NCI-H345 treated with DMSO at 0.1 percent for 48 hours (cell line): ENCODE measurements around the gene TMEM63A.
"Not testable (repeated sequence)": the region's sequence is repeated elsewhere in the genome, so short reads cannot be mapped to it uniquely, and the experiment has no call there.

Source experiments
- DNase-seq: peaks from one replicate; lab custom pipeline; 2025; ENCODE audit not compliant: unreplicated experiment; lab: John Stamatoyannopoulos, UW

The TMEM63A gene

DNA sequence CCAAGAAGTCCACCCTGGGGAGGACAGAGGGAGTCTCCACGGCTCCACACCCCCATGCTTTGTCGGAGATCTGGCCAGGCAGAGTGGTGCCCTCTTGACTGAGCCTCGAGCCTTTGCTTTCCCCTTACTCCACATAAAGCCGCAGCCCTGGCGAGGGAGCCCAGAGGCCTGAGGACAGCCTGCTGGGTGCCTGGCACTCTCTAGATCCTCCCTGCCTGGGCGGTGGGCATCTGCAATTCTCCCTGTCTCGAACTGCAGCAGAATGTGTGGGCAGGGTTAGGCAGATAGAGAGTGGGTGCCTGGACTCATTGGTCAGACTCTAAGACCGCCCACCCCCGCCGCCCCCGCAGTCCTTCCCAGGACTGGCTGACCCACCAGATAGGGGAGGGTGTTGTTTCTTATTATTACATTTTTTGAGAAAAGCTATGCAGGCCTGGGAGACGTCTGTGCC lies 58.3 kb downstream of the TMEM63A start:
- no peak for DNase-seq

- DNase-seq, result no peak
Observed at GRCh38 chr1:225822655-225823403, 59.4 kb downstream of the TMEM63A start.

DNA sequence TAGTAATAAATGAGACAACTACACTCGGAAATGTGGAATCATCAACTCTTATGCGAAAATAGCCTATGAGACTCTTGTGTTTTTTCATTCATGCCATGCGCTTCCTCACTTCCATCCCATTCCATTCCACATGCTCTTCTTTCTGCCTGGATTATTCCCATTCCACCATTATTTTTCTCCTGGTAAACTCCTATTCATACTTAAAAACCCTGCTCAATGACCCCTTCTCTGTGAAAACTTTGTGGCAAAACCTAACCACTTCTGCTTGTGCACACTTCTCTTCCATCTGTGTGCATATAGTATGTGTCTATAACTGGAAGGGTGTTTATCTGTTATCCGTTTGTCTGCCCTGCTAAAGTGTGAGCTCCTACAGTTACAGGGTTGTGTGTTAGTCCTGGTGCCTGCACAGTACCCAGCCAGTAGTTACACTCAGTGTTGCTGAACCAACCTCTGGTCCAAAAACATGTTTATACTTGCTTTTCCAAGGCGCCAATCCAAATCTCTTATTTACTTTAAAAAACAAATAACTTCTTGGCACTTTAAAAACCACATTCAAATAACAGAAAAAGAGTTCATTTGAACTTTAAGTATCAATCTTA lies 61.6 kb downstream of the TMEM63A start:
- DNase-seq, result no peak

- DNase-seq, result no peak
Observed at GRCh38 chr1:225819346-225820192, 62.6 kb downstream of the TMEM63A start.

DNA sequence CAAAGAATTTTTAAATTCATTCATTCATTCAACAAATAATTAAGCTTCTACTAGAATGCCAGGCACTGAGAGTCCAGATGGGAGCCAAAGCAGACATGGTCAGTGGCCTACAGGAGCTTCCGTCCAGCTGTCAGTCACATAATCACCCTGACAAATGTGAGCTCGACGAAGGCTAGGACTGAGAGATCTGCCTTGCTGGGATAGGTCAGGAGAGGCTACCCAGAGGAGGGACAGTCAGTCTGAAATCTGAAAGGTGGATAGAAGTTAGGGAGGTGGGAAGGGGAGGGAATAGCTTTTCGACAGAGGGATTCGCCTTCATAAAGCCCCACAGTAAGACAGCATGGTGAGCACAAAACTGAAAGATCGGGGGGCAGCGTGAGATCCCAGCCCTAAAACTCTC lies 64.0 kb downstream of the TMEM63A start:
- no peak for DNase-seq

DNA sequence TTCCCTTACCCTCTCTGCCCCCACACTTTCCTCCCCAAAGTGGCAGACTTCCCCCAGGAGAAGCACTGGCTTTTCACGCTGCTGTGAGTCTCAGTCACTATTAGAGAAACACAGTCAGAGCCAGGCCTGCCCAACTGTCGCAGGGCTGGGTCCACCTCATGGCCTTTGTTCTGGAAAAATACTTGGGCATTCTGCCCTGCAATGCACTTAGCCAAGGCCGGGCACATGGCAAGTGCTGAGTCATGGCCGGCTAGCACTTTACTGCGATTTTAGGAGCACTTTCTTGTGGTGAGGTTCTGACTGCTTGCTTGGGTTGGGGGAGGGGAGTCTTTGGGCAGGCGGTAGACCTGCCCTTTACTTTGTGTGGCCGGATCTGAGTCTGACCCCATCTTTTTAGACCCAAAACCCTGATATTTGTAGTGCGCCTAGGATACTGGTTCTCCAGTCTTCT lies 64.5 kb downstream of the TMEM63A start:
- no peak for DNase-seq

DNA sequence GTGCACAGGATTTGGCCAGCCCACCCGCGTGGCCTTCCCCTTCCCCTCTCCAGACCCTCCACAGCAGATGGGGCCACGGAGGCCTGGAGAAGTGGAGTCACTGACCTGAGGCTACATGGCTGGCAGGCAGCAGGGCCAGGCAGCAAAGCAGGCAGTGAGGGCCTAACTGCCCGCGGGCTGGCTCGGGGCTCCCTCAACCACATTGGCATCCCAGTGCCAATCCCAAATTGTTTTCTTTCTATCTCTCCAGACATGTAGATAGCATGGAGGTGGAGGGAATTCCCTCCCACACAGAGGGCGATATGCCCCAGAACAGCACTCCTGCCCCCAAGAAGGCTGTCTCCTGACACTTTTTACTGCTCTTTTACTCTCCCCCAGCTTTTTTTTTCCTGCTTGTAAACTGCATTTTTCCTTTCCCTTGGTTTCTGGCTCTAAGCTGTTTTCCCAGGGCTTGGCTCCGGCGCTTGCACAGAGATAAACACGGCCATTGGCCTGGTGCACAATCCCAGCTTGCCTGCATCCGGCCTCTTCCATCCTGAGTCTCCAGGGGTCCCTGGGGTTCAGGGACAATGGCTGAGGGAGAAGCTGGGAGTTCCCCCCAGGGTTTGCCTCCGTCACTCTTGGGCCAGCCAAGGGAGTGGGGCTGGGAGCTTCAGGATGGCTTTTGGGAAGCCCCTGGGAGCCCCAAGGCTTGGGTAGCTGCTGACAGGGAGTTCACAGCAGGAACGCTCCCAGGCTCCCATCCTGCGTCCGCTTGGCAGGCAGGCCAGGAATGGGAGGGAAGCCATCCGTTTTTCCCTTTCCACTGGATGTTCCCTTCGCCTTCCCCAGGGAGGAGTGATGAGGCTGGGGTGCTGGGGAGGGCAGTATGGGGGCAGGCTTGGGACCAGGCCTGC lies 65.3 kb downstream of the TMEM63A start:
- DNase-seq, result no peak

GRCh38 chr1:225815526-225816178 lies 66.5 kb downstream of the TMEM63A start:
- DNase-seq, result no peak

DNA sequence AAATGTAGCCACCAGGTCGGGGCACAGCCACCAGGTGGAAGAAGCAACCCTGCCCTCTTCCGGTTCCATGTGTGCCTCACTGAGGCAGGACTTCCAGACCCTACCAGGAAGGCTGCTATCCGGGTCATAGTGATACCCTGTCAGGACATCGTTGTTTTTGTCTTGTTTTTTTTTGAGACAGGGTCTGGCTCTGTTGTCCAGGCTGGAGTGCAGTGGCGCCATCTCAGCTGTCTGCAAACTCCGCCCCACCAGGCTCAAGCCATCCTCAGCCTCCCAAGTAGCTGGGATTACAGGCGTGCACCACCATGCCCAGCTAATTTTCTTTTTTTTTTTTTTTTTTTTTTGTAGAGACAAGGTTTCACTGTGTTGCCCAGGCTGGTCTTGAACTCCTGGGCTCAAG lies 67.1 kb downstream of the TMEM63A start:
- not testable (repeated sequence) for DNase-seq

DNA sequence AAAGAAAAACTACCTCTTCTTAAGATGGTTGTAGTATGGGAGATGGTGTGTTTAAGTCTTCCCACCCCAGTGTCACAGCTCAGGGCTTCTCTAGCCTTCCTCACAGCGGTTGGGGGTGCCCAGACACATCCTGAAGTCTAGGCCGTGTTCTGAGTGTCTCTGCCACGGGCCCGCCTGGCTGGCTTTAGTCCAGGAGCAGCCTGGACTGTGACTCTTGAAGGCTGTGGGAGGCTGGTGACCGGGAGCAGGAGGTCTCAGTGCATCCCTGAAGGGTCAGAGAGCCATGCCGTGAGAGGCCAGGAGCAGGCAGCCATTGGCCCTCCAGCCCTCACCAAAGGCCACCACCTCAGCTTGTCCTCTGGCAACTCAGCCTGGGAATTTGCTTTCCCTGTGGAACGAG lies 67.8 kb downstream of the TMEM63A start:
- DNase-seq, result no peak

DNA sequence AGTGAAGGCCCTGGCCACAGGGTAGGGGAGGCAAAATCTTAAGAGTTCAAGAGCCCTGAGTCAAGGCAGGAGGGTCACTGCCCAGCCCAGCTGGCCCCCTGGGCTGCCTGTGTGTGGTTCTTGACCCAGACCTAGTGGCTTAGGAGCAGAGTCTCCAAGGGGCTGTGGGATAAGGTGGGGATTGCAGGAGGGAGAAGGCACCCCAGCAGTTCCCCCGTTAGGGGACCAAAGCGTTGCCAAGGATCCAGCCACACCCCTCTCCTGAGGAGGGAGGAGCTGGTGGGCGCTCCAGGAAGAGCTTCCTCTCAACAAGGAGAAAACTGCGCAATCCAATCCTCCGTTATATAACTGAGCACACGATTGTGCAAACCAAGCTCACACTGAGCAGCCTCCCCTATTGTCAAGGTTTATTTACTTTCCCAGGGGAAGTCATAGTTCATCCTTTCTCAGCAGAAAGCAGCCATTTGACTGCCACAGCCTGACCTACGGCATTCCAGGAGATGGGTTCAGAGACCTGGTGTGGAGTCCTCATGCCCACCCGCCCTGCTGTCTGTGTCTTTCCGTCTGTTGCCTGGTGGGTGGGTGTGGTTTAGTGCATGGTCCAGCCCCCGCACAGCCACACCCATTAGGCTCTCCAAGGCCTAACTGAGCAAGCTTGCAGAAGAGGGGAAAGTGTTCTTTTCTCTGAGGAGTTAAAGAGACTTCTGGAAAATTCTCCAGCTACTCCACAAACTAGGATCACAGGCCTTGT lies 68.8 kb downstream of the TMEM63A start:
- peak; percentile 46 for DNase-seq

GRCh38 chr1:225812488-225813213 lies 69.5 kb downstream of the TMEM63A start:
- DNase-seq, result no peak

DNA sequence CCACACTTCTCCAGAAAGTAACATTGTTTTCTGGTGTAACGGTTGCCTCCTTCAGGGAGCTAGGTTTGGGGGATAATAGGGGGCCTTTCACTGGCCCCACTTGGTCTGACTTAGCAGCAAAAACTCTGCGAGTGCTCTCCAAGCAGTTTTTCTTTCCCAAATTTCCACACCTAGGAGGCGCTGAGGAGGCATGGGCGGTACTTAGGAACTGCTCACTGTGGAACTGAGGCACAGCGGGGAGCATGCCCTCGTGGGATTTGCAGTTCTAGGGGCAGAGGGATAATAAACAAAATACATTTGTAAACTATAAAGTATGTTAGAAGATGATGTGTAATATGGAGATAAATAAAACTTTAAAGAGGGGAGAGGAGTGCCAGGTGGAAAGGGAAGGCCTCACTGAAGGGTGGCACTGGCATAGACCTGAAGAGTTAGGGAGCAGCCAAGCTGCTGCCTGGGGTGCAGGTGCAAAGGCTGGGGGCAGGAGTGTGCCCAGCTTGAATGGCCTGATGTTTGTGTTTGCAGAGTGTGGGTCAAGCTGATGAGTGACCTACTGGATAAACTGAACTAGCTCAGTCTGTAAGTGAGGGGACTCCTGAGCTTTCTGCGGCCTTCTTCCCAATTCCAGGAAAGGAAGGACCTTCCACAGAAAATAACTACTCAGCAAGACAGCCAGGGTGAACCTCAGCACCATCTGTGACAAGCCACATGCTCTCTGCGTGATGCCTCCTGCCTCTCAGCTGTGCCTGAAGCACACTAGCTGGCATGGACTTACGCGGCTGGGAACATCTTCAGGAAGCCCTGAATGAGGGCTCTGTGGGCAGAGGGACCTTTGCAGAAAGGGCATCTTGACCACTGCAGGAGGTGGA lies 70.3 kb downstream of the TMEM63A start:
- DNase-seq, result no peak

GRCh38 chr1:225810579-225811538 lies 71.3 kb downstream of the TMEM63A start:
- not testable (repeated sequence) for DNase-seq

DNA sequence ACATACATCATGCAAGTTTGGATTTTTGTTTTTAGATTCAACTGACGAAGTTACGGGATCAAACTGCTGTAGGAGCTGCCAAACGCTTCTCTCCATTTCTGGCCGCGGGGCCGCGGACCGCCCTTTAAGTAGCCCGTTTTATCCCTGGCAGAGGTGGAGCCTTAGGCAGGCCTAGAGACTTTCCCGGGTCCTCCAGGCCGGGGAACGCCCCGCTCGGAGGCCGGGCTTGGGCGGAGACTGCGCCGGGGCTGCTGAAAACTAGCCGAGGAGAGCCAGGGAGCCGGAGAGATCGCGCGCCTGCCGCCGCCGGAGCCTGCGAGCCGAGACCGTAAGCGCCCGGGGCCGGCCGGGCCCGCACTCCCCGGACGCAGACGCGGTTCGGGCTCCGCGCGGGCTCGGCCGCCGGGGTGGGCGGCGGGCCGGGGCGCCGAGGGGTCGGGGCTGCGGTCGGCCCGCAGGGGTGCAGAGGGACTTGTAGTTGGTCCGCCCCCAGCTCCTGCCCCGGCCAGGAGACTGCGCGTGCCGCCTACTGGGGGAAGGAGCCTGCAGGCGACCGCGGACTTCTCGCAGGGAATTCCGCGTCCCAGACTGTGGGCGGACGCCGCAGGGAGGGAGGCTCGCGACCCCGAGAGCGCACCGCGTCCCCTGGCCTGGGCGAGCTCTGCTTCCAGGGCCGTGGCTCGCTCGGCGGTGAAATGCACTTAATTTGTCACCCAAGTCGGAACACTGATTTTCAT lies 72.2 kb downstream of the TMEM63A start, which contains the start of gene EPHX1:
EPHX1 (plus strand) TSS at position 283 of the 737 bp plus-strand sequence. CDS start 18,606 bp downstream, outside the sequence.
- peak; percentile 82 for DNase-seq

- no peak for DNase-seq
Observed at GRCh38 chr1:225808136-225808535, 74.0 kb downstream of the TMEM63A start.
